HG03432 (cell line): Measurements from ENCODE around the gene WDR91.
"Not testable (repeated sequence)": the region's sequence is repeated elsewhere in the genome, so short reads cannot be mapped to it uniquely, and the experiment has no call there.

ENCODE experiments used
- ATAC-seq: cut with Tn5 transposase; IDR thresholded peaks from one replicate; pipeline ENCODE4 v1.9.1; 2021; ENCODE audit warnings: mild to moderate bottlenecking, moderate library complexity; ENCODE audit not compliant: unreplicated experiment

The WDR91 gene

DNA sequence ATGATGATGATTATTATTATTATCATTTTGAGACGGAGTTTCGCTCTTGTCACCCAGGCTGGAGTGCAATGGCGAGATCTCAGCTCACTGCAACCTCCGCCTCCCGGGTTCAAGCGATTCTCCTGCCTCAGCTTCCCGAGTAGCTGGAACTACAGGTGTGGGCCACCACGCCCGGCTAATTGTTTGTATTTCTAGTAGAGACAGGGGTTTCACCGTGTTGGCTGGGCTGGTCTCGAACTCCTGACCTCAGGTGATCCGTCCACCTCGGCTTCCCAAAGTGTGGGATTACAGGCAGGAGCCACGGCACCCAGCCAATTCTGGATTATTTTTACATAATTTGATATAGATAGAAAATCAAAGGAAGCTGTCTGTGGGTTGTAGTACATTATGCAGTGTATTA lies 22.8 kb upstream of the WDR91 start:
- not testable (repeated sequence) for ATAC-seq

DNA sequence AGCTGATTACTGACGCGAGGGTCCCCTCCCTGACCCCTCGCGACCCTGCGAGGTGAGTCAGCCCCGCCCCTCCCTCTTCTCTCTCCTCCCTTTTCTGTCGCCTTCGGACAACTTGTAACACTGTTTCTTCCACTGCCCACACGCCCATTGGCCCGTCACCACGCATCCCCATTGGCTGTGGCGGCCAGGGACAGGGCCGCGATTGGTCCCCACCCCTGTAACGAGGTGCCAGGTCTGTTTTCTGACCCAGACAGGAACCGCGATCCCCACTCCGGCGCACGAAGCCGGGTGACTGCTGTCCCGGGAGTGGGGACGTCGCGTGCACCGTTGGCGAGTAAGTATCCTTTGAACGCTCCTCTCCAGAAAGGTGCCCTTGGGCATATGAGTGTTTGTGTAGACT lies 22.2 kb upstream of the WDR91 start, which contains the start of gene STRA8:
STRA8 (plus strand) TSS at position 269 of the 400 bp plus-strand sequence. CDS start 6,687 bp downstream, outside the sequence.
- no peak for ATAC-seq

DNA sequence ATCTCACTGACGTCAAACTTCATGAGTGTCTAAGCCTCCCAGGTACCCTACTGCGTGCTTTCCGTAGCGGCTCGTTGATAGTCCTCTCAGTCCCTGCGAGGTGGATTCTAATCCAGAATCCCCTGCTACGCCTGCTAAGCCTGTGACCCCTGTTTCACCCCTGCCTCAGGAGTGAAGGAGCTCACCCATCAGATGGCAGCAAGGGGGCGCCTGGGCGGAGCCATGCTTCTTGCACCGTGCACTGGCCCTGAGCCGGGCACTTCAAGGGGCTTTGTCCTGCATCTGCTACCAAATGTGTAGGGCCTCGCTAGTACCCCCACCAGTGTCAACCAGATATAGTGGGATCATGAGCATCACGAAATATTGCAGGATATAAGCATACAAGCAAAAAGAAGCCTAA lies 21.4 kb upstream of the WDR91 start:
- no peak for ATAC-seq

DNA sequence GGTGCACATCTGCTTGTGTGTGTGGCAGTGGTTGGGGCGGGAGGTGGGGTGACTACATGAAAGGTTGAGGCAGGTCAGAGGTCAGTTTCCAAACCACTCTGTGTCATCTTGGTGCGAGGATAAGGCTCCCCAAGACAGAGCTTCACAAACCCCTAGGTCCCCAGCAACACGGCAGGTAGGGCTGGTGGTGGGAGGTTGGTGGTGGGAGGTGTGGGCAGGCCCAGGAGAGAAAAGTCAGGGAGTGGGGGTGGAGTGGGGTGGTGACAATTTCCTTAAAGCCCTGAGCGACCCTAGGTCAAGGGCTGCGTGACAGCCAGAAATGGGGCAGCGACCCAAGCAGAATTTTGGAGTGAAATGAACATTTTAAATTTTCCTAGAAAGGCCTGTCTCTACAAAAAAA lies 20.8 kb upstream of the WDR91 start:
- no peak for ATAC-seq

DNA sequence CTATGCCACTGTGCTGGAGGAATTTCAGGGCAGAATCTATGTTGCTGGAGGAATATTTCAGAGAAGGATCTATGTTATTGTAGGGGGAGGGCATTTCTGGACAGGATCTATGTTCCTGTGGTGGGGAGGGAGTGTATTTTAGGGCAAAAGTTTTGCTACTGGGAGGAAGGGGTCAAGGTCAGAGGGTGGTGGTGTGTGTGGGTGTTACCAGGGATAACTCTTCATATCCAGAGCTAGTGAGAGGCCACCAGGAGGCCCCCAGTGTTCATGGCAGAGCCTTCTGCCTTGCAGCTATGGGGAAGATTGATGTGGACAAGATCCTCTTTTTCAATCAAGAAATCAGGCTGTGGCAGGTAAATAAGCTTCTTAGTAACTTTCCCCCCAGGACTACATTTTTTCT lies 20.4 kb upstream of the WDR91 start:
- no peak for ATAC-seq

DNA sequence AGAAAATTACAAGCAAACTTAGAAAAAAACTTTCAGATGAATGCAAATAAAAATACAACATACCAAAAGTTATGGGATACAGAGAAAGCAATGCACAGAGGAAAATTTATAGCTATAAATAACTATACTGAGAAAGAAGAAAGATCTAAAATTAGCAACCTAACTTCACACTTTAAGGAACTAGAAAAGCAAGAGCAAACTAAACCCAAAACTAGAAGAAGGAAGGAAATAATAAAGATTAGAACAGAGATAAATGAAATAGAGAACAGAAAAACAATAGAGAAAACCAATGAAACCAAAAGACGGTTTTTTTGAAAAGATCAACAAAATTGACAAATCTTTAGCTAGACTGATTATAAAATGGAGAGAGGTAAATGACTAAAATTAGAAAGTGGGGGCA lies 12.7 kb upstream of the WDR91 start:
- no peak for ATAC-seq

DNA sequence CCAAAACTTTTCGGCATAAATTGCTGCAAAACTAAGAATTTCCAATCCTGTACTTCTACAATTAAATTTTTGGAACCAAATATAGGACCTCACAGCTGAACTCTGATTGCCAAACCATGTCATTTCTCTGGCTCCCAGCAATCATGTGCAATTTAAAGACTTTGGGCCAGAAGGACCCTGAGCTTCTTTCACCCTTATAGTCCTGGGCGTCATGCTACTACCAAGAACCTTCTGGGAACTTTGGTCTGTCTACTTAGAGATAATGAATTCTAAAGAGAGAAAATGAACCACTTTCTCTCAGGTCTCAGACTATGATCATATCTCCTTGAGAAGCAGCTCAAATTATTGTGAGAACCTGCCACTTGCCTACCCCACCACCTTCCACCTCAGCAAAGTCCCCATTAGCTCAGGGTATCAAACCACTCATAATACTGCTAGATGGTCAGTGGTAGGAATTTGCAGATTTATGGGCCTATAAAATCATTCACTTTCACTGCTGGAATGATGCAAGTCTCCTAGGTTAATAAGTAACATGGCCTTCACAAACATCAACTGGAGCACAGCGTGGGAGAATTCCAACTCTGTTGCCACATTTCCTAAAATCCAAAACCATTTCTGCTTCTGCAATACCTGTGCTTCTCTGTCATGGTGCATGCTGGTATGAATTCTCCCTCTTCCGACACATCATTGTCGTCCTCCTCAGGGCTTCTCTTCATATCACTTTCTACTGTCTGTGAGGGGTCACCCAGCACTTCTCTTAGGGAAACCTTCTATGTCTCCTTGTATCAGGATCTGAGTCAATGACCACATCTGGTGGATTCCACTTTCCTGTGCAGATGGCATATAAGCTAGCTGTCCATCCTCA lies 6.6 kb upstream of the WDR91 start:
- no peak for ATAC-seq

DNA sequence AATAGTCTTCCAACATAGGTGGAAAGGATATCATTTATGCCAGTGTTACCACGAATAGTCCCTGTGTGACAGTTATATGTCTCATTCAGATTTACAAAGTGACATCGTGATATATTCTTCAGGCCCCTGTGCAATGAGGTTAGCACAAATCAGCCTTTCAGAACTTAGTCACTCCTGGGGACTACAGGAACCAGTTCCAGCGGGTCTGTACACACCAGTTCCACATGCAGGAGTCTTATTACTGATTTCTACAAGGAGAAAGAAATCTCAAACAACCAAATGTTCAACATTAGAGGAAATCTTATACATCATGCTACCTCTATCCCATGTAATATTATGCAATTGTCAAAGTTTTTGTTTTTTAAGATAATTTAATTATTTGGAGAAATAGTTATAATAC lies 4.4 kb upstream of the WDR91 start:
- ATAC-seq, result no peak

DNA sequence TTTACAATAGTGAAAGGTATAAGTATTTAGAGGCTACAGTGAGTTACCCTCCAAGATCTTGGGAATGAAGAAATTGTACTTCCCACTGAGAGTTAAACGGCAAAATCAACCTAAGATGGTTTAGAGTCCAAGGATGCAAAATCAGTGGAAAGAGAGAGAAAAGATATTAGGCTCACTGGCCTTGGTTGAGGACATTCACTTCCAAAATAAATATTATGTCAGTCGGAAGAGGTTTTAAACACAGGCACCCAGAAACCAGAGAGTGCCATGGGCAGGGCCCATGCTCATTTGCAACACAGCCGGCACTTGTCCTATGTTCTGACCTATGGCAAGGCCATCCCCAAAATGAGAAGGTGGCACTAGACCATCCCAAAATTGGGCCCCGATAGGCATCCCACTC lies 3.9 kb upstream of the WDR91 start:
- no peak for ATAC-seq

DNA sequence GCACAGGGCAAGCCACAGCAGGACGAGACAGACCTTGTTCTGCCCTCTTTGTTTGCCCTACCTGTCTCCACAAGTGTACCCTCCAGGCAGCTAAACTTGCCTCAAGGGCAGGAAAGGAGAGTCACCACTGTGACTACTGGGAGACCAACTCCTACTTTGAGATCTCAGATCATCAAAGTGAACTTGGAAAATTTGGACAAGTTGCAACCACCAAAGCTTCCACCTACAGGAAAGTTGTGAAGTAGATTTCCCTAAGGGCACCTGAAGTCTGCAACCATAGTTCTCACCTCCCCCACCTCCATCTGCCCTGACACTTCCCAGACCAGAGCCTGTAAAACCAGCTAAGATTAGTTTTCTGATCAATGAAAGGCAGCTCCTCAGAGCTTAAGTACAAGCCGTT lies 2.5 kb upstream of the WDR91 start:
- ATAC-seq, result no peak

DNA sequence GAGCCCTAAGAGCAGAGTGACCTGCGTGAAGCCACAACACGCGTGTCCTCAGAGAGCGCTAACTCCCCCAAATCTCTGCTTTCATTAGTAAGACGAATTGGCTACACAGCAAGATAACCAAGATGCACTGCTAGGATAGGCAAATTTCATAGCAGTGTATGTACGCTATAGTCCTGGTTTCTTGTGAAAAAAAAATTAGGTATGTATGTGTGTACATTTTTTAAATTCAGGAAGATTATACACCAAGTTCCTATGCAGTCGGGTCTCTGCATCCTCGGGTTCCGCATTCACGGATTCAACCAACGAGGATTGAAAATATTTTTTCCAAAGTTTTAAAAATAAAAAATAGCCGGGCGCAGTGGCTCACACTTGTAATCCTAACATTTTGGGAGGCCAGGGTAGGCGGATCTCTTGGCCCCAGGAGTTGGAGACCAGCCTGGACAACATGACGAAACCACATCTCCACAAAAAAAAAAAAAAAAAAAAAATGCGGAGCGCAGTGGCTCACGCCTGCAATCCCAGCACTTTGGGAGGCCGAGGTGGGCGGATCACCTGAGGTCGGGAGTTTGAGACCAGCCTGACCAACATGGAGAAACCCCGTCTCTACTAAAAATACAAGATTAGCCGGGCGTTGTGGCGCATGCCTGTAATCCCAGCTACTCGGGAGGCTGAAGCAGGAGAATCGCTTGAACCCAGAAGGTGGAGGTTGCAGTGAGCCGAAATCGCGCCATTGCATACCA lies 790 bp upstream of the WDR91 start:
- not testable (repeated sequence) for ATAC-seq

DNA sequence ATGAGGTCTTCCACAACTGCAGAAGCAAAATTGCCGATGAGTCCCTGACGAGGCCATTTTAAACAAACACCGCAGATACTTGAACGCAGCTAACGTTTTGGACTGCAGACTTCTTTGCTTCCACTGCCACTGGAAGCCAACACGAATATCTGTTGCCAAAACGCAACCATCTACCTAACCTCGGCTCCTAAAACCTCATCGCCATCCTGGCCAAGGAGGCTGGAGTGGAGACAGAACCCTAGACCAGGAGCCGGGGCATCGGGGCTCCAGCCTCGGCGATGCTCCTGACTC lies 493 bp downstream of the WDR91 start:
- ATAC-seq, result no peak

DNA sequence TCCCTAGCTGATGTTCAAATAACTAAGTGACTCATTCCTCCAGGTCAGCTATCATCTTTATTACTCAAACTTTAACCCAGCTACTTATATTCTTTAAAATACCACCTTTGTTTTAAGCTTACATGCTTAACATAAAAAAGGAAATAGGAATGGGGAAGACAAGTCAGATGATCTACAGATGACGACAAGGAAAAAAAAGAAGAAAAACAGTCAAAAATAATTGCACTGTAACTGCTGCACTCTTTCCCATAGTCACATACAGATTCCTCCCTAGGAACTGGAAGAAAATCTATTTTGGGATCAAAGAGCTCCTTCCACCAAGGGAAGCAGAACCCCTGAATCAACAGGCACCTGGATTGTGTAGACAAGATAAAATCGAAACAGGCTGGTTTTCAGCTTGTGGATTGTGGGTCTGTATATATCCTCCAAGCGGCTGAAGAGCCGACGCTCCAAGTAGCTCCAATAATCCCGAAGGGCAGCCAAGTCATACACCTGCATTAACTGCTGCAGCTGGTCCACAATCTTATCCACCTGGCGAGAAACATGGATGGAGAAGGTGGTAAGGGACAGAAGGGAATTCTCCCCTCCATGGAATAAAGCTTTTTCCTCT lies 2.0 kb downstream of the WDR91 start:
- ATAC-seq, result no peak

DNA sequence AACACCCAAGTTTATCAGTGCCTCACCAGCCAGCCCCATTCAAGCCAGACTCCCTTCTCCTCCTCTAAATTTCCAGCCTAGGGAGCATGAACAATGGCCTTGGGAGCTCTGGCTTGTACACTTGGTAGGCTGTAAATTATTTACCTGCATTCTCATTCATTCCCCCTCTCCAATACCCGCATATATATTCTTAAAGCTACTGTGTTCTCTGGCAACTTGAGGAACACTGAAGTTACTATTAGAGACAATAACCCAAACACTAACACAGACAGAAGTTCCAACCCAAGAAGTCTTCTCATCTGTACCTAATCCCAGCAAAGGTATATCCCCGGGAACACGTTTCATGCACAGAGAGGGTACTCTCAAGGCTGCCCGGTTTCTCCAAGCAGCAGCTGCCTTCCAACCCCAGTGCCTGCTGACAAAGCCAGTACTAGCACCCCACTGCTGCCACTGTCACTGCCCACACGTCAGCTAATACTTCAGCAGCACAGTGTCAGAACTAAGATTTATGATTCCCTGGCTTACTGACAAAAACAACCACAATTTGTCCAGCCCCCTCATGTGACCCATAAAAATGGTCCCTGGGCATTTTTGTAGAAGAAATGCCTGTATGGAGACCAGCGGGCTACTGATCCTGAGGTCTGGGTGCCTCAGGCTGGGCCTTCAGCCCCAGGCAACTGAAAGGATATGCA lies 3.1 kb downstream of the WDR91 start:
- no peak for ATAC-seq

DNA sequence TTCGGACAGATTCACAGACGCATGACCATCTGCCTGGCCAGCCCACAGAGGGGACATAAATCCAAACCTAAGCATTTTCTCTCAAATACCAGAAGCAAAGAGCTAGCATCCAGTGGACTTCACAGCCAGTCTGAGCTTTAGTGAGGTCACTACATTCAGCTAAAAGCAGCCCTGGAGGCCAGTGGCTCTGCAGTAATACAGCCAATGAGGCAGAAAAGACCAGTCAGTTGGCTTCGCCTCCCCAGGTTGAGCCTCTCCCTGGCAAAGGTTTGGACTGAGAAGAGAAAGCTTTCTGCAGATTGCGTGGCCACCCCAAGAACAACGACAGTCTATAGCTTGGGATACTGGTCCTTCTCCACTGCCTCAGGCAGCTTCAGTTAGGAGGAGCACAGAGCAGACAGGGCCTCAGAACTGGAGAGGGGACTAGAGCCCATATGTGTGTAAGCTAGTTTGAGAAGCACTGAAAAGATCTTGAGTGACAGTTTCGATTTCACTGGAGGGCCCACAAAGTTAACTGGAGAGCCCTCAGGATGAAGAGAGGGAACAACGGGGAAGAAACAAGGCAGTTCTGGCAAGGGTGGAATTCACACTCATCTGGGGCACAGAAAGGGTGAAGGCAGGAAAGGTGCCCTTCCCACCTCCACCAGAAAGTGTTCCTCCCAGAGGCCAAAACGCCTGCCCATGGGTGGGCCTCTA lies 3.8 kb downstream of the WDR91 start:
- ATAC-seq, result no peak

DNA sequence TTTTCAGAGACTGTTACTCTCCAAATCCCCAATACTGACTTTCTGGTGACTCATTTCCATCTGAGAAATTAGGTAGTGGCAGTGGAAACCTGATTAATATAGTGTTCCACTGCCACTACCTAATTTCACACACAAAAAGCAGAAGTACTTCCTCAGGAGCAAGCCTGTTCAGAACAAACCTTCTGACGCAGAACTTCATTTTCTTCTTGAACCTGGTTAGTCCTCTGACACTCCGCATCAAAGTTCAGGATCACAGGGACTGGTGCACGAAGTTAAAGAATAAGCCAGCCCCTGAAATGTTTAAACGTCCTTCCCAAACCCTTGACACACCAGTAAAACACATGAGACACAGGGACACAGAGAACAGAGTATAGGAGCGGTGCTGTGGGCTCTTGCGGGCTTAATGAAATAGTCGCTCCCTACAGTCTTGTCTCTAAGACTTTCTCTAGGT lies 4.4 kb downstream of the WDR91 start:
- peak; percentile 28 for ATAC-seq

DNA sequence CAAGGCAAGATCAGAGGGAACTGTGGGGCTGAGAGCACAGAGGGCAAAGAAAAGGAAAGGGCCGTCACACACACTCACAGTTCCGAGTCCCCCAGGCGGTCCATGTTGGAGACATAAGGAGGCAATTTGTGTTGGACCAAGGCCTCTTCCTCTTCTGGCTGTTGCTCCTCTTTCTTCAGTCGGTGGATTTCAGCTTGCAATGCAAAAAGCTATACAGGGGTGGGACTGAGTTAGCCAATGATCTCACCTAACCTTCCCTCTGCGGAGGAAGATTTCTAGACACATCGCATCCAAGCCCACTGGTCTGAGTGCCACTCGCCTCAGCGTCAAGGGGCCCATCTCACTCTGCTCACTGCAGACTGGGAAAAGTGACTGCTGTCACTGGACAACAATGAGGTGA lies 5.5 kb downstream of the WDR91 start:
- no peak for ATAC-seq

DNA sequence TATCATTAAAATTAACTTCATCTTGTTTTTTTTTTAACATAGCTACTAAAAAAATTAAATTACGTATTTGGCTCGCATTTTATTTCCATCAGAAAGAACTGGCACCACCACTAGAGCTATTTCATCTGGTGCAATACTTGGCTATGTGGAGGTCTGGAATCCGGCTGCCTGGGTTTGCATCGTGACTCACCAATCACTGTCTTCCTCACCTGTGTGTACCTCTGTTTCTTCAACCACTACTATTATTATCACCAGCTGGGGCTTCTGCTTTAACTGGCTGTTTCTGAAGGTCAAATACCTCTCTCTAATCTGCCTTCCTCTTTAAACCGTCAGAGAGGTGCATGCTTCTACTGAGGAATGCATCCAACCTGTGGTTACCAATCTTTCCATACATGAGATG lies 6.5 kb downstream of the WDR91 start:
- ATAC-seq, result no peak

DNA sequence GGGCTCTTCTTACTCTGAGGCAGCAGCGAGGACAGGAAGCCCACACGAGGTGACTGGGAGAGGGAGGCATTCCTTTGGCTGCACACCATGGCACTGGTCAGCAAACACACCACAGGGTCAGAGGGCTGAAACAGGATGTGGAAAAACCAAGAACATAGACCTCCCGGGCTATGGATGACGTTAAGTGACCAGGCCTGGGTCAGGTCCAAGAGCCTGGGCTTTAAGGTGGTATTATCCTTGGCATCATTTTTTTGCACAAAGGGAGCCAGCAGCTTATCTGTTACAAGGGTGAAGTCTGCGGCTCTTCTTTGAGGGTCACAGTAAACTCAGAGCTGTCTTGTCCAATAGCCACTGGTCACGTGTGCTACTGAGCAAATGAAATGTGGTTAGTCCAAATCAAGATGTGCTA lies 7.0 kb downstream of the WDR91 start:
- ATAC-seq, result no peak

DNA sequence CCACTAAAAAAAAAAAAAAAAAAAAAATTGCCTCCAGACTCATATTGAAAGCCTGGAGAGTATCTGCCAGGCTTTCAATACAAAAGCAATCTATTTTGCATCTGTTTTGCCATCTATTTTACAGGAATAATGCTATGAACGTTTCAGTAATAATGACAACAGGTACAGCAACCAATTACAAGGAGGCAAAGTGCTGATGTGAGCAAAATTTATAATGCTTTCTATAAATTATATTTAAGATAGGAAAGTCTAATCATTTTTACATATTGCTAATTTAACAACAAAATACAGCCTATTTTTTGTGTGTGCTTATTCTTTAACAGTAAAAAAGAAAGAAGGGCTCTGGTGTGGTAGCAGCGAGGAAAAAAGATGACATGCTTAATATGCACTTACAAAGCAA lies 10.0 kb downstream of the WDR91 start:
- no peak for ATAC-seq

DNA sequence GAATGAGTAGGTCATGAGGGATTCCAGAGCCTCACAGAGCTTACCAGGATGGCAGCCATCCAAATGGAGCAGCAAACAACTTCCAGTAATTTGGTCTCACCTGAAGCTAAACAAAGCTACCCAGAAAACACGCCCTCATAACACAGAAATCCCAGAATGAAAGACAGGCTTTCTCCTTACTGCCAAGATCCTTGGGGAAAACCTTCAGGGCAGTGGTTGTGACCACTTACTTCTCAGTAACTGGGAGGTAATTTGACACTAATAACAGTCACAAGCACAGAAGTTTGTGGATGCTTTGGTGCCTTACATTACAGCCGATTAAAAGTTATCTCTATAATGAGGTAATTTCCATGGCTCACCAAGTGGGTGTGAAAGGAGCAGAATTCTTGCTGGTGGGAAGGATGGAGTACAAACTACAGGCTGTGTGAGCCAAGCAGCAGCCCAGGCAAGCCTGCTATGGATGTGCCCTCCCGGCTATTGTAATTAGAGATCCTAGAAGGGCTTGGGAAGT lies 10.4 kb downstream of the WDR91 start:
- ATAC-seq, result no peak
